Measurements from ENCODE around the gene NUDT8. TPM values are rescaled to one million over a fixed set of nuclear protein-coding genes. Genes with fewer than 3 reads are reported as not detected.
"Not testable (repeated sequence)": the region's sequence is repeated elsewhere in the genome, so short reads cannot be mapped to it uniquely, and the experiment has no call there.

The NUDT8 gene
- total RNA-seq, 4 donors from 2014 or later: 5.0 to 64.1 (median 45.4) TPM

GRCh38 chr11:67599149-67599548, 30.6 kb downstream of the NUDT8 start:
- H3K36me3 ChIP-seq: no peaks in the 10 kb centered on the region
- no peak for DNase-seq
- H3K4me3 ChIP-seq: no peak overlapping the region
- no peak for TF ChIP-seq CTCF (IDR thresholded peaks at IDR 0.05)
- TF ChIP-seq POLR2A (IDR thresholded peaks at IDR 0.05): no peak
- H3K27ac ChIP-seq: no peak overlapping the region
- H3K9me3 ChIP-seq: no peaks in the 10 kb centered on the region
- no peaks in the 10 kb centered on the region for H3K27me3 ChIP-seq
- H3K4me1 ChIP-seq: peaks cover 0 to 8% (median 3%) of the 10 kb centered on the region in 4 donors

- not testable (repeated sequence) for H3K4me1 ChIP-seq, H3K36me3 ChIP-seq, H3K27ac ChIP-seq, H3K4me3 ChIP-seq, H3K27me3 ChIP-seq, H3K9me3 ChIP-seq, DNase-seq
These were observed 31.8 kb downstream of the NUDT8 start for GRCh38 chr11:67597963-67598362.

GRCh38 chr11:67597458-67597857, 32.3 kb downstream of the NUDT8 start:
- not testable (repeated sequence) for H3K9me3 ChIP-seq

GRCh38 chr11:67596753-67597300, 32.9 kb downstream of the NUDT8 start:
- no peaks in the 10 kb centered on the region for H3K36me3 ChIP-seq
- H3K4me1 ChIP-seq: peaks cover 0 to 8% (median 3%) of the 10 kb centered on the region in 4 donors
- no peak overlapping the region for H3K4me3 ChIP-seq
- no peak for TF ChIP-seq CTCF (IDR thresholded peaks at IDR 0.05)
- TF ChIP-seq POLR2A (IDR thresholded peaks at IDR 0.05): no peak
- no peaks in the 10 kb centered on the region for H3K27me3 ChIP-seq
- no peaks in the 10 kb centered on the region for H3K9me3 ChIP-seq
- DNase-seq: no peak
- no peak overlapping the region for H3K27ac ChIP-seq

More at GRCh38 chr11:67597458-67597857, 32.3 kb downstream of the NUDT8 start:
- not testable (repeated sequence) for H3K4me1 ChIP-seq, H3K36me3 ChIP-seq, H3K27me3 ChIP-seq, H3K27ac ChIP-seq, H3K4me3 ChIP-seq, DNase-seq

- no peaks in the 10 kb centered on the region for H3K27me3 ChIP-seq
- H3K36me3 ChIP-seq: no peaks in the 10 kb centered on the region
- TF ChIP-seq POLR2A (IDR thresholded peaks at IDR 0.05): no peak
- TF ChIP-seq CTCF (IDR thresholded peaks at IDR 0.05): no peak
These were observed 35.3 kb downstream of the NUDT8 start for GRCh38 chr11:67594480-67594879.

GRCh38 chr11:67593565-67593905, 36.2 kb downstream of the NUDT8 start:
- no peaks in the 10 kb centered on the region for H3K9me3 ChIP-seq
- no peaks in the 10 kb centered on the region for H3K27me3 ChIP-seq
- H3K36me3 ChIP-seq: no peaks in the 10 kb centered on the region
- TF ChIP-seq POLR2A (IDR thresholded peaks at IDR 0.05): no peak
- TF ChIP-seq CTCF (IDR thresholded peaks at IDR 0.05): no peak
- H3K4me3 ChIP-seq: no peak overlapping the region
- no peak overlapping the region for H3K27ac ChIP-seq
- DNase-seq: no peak
- H3K4me1 ChIP-seq: peaks cover 0 to 6% (median 0%) of the 10 kb centered on the region in 4 donors

More at GRCh38 chr11:67594480-67594879, 35.3 kb downstream of the NUDT8 start:
- H3K9me3 ChIP-seq: no peaks in the 10 kb centered on the region
- no peak overlapping the region for H3K4me3 ChIP-seq
- no peak for DNase-seq
- H3K27ac ChIP-seq: no peak overlapping the region
- no peaks in the 10 kb centered on the region for H3K4me1 ChIP-seq
